GM21381 (cell line): ENCODE results near the gene LRRC4.

Experiments used
- ATAC-seq: cut with Tn5 transposase; IDR thresholded peaks from one replicate; pipeline ENCODE4 v1.9.1; 2021; ENCODE audit warnings: mild to moderate bottlenecking, moderate library complexity; ENCODE audit not compliant: unreplicated experiment

The LRRC4 gene

DNA sequence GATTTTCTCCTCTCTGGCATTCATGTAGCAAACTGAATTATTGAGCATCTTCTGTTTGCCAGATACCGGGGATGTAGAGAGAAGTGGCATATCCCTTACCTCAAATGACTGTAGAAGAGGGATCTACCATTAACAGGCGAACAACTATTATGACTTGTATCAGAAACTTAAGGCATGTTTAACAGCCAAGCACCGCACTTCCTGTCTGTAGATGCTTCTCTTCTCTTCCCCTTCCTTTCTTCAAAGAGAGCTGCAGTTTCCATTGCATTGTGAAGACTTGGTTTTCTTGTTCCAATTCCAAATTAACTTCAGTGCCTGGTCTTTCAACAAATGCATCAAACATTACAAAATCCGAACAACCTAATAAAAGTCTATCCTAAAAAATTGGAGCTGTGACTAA is 49.3 kb downstream of the LRRC4 start:
- no peak for ATAC-seq

DNA sequence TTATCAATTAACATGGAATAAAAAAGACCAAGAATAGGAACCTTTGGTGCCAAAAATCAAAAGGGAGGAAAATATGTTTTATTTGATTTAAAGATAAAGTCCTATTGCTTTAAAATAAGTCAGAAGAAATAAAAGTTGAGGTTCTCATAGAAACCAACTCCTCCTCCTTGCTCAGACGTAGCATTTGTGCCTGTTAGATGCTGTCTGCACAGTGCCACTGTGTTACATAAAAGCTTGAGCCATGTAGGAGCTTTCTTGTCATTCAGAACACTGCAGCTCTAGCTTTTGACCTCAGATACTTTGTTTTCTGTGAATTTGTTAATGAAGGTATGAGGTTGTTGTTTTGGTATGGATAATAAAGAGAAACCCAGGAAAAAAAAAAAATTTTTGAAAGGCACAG is 50.3 kb downstream of the LRRC4 start:
- ATAC-seq: no peak

DNA sequence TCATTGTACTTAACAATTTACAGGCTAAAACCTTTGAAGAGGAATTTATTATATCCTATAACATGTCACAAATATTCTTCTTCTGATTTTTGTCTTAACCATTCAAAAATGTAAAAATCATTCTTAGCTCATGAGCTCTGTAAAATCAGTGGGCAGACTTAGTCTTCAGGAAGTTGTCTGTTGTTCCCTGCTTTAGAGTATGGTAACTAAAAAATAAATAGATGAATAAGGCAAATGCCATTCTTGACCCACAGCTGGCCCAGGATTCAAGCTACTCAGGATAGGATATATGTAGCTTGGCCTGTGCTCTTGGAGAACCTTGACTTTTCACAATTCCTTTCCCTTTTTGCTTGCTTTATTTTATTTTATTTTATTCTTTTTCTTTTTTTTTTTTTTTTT is 51.5 kb downstream of the LRRC4 start:
- no peak for ATAC-seq

DNA sequence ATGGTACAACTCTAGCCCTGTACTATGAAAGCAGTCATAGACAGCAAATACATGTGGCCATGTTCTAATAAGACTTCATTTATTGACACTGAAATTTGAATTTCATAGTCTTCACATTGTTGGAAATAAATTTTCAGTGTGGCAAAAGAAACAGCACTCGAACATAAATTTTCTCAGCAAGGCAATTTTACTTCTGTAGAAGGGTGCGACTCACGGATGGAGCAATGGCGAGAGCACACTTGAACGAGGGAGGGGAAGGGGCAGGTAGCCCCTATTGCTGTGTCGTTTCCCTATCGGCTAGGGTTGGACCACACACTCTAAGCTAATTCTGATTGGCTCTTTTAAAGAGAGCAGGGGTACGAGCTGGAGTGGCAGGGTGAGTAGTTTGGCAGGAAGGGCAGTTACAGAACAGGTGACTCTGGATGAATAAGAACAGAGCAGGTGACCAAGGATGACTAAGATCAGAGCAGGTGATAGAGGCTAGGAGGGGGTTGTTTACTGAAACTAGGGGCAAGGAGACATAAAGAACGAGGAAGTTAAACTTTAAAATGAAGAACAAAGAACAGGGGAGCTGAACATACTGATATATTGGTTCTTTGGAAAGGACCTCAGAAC is 52.0 kb downstream of the LRRC4 start:
- ATAC-seq: no peak

DNA sequence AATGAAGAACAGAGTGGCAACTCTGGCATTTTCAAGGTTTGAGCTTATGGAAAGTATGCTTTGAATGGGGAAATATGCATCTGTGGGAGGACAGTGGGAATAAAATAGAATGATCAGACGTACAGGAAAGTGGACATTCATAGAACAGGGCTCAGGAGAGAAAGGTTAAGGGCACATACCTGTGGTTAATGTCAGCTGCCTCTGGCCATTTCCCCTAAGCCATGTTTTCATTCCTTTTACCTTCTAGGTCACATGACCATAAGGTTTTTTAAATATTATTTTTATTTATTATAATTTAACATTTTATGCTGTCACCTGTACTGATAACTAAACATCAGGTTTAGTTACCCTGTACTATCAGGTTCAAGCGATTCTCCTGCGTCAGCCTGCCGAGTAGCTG is 52.8 kb downstream of the LRRC4 start:
- ATAC-seq: no peak
